ENCODE data around the gene ATP6V1C2. TPM values are rescaled to one million over a fixed set of nuclear protein-coding genes. Genes with fewer than 3 reads are reported as not detected.

ATP6V1C2 gene
- total and polyA plus RNA-seq, 2 of the 4 experiments (the other 2 are of a cell fraction), result not detected

GRCh38 chr2:10777842-10778723 lies 56.7 kb downstream of the ATP6V1C2 start (continued):
- TF ChIP-seq MXI1 (IDR thresholded peaks at IDR 0.05; ENCODE audit: borderline replicate concordance, low read depth, low read length), result no peak

DNA sequence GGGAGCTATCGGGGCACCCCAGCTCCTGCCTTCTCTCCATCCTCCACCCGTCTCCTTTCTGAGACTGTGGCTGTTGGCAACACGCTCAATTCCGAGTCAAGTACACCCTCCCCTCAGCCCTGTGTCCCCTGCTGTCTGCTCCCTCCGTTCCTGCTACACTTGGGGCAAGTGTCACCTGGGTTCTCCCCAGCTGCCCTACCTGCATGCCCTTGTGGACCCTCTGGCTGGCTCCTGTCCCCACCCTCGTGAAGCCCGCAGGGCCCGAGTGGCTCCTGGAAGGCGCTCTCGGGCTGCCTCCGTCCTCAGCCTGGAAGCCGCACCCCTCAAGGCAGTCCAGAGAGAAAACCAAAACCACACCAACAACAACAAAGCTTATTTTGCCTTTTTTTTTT lies 57.3 kb downstream of the ATP6V1C2 start:
- Histone ChIP-seq H4K5ac (ENCODE audit: low read depth, low read length) (no peak overlapping the region), H2BK120ac (ENCODE audit: low read depth, low read length) (no peak overlapping the region), H3K79me1 (ENCODE audit: low read depth in 1 of 2, low read length in 2 of 2) (peaks cover 5% of the 10 kb centered on the region in 2 experiments; a peak in 3 of 4 replicates), H3K36me3 (ENCODE audit: control insufficient read depth, insufficient read depth, low read length) (peaks cover 22% of the 10 kb centered on the region), H2BK15ac (ENCODE audit: low read depth, low read length) (no peak overlapping the region), H4K20me1 (ENCODE audit: insufficient read depth, low read length) (peaks cover 6% of the 10 kb centered on the region), H3K23ac (ENCODE audit: low read depth, low read length) (no peak overlapping the region), H3K4ac (ENCODE audit: low read depth, low read length) (no peak overlapping the region), H3K4me1 (ENCODE audit: control insufficient read depth, insufficient read depth, low read length) (no peaks in the 10 kb centered on the region), H4K91ac (ENCODE audit: insufficient read depth, low read depth, low read length) (no peak overlapping the region), H3K14ac (replicated peaks; ENCODE audit: low read depth, low read length) (no peak overlapping the region), H3K27ac (ENCODE audit: insufficient read depth, low read length) (no peak overlapping the region), H2BK20ac (ENCODE audit: low read depth, low read length) (no peak overlapping the region), H3K9me3 (ENCODE audit: control insufficient read depth, insufficient read depth, low read length) (no peaks in the 10 kb centered on the region), H3K9me1 (ENCODE audit: insufficient read depth, low read length) (no peaks in the 10 kb centered on the region), H2AFZ (replicated peaks; ENCODE audit: low read length, poor library complexity) (no peak overlapping the region), H2AK5ac (ENCODE audit: low read depth, low read length) (no peak overlapping the region), H3K56ac (ENCODE audit: extremely low read depth, insufficient read depth, low read length) (no peak overlapping the region), H3K27me3 (ENCODE audit: control insufficient read depth, insufficient read depth, low read length) (no peaks in the 10 kb centered on the region), H3K9ac (ENCODE audit: low read depth, low read length) (no peak overlapping the region), H4K8ac (ENCODE audit: low read depth in 2 of 2, low read length in 2 of 2) (no peak overlapping the region), H3K18ac (ENCODE audit: low read depth, low read length) (no peak overlapping the region), H2BK5ac (ENCODE audit: low read depth, low read length, poor library complexity, severe bottlenecking) (no peak overlapping the region), H2AK9ac (replicated peaks; ENCODE audit: low read depth, low read length, poor library complexity) (no peak overlapping the region), H3K4me2 (ENCODE audit: low read depth, low read length) (no peak overlapping the region), H3K4me3 (ENCODE audit: insufficient read depth, low read depth, low read length) (no peak overlapping the region)
- TF ChIP-seq FOS (IDR thresholded peaks at IDR 0.05; ENCODE audit: low read depth, low read length) (no peak), POLR2A (IDR thresholded peaks at IDR 0.05; ENCODE audit: low read depth, low read length) (no peak), BHLHE40 (IDR thresholded peaks at IDR 0.05; ENCODE audit: low read depth, low read length) (no peak), NFE2L2 (IDR thresholded peaks at IDR 0.05; ENCODE audit: low read depth, low read length) (no peak), MAZ (IDR thresholded peaks at IDR 0.05; ENCODE audit: borderline replicate concordance, low read depth, low read length) (no peak), CEBPB (IDR thresholded peaks at IDR 0.05; ENCODE audit: low read depth, low read length) (no peak), SMC3 (IDR thresholded peaks at IDR 0.05; ENCODE audit: low read depth, low read length) (no peak), RAD21 (IDR thresholded peaks at IDR 0.05; ENCODE audit: low read length) (no peak), CHD1 (IDR thresholded peaks at IDR 0.05; ENCODE audit: low read depth, low read length) (no peak), USF2 (IDR thresholded peaks at IDR 0.05; ENCODE audit: low read depth, low read length) (no peak)
- TF ChIP-seq, protein P1, sequence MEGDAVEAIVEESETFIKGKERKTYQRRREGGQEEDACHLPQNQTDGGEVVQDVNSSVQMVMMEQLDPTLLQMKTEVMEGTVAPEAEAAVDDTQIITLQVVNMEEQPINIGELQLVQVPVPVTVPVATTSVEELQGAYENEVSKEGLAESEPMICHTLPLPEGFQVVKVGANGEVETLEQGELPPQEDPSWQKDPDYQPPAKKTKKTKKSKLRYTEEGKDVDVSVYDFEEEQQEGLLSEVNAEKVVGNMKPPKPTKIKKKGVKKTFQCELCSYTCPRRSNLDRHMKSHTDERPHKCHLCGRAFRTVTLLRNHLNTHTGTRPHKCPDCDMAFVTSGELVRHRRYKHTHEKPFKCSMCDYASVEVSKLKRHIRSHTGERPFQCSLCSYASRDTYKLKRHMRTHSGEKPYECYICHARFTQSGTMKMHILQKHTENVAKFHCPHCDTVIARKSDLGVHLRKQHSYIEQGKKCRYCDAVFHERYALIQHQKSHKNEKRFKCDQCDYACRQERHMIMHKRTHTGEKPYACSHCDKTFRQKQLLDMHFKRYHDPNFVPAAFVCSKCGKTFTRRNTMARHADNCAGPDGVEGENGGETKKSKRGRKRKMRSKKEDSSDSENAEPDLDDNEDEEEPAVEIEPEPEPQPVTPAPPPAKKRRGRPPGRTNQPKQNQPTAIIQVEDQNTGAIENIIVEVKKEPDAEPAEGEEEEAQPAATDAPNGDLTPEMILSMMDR (conservative IDR thresholded peaks at IDR 0.05; ENCODE audit: low read depth, low read length), result no peak
- no peak for ATAC-seq (ENCODE audit: low read depth)
- dilution Hi-C loops (cut with HindIII; ENCODE audit: low sequenced_read_pairs, unreplicated experiment) (no loop called here), intact Hi-C loops (cut with micrococcal nuclease) (no loop called here), in situ Hi-C loops (cut with MboI; ENCODE audit: low sequenced_read_pairs) (no loop called here)
- no TSS peak for BruUV-seq (replicated peaks)
- 100% methylated on average over 2 of the region's 12 CpGs; no CpG with 5 or more reads in 1 of the 2 experiments for WGBS, 2 experiments (ENCODE audit: extremely low coverage in 2 of 2, insufficient read length in 1 of 2)
- ChIA-PET CTCF (no interaction called here), POLR2A (ENCODE audit: unreplicated experiment) (no interaction called here)
- DNase-seq, result no peak
